Thyroid gland (tissue), 4 donors: ENCODE results near the gene ROBO2. TPM values are rescaled to one million over a fixed set of nuclear protein-coding genes. Genes with fewer than 3 reads are reported as not detected.

Experiments used
- DNase-seq, 2 donors: peaks; one replicate each; pipeline ENCODE4 v3.0.0-alpha.2; 2019
- H3K27ac ChIP-seq, 3 donors: fragments of 200-600 bp; sonication (generic); 1 replicate in 2 of 3; 2 replicates in 1 of 3; pipeline ENCODE4 v1.5.1; 2016 to 2019; ENCODE audit warnings: mild to moderate bottlenecking in 1 of 3, moderate library complexity in 1 of 3
- H3K27me3 ChIP-seq: fragments of 200-600 bp; sonication (generic); one replicate; pipeline ENCODE4 v1.5.1; 2019
- H3K36me3 ChIP-seq, 2 donors: fragments of 200-600 bp; sonication (generic); one replicate each; pipeline ENCODE4 v1.5.1; 2016 to 2019
- H3K4me1 ChIP-seq, 2 donors: fragments of 200-600 bp; sonication (generic); one replicate each; pipeline ENCODE4 v1.5.1; 2017 to 2019
- H3K4me3 ChIP-seq, 3 donors: fragments of 200-600 bp; sonication (generic); replicated peaks in 1 of 3; 1 replicate in 2 of 3; 2 replicates in 1 of 3; pipeline ENCODE4 v1.5.1; 2016; ENCODE audit warnings: mild to moderate bottlenecking in 1 of 3
- H3K9me3 ChIP-seq: fragments of 200-600 bp; sonication (generic); one replicate; pipeline ENCODE4 v1.5.1; 2017
- CTCF ChIP-seq, 6 experiments: fragments of 200-600 bp in 3 of 6; fragments of 450-650 bp in 3 of 6; sonication (generic) in 3 of 6; IDR thresholded peaks; one replicate each; pipeline ENCODE4 v1.5.1; 2016 to 2019; ENCODE audit warnings: antibody characterized with exemption in 6 of 6, mild to moderate bottlenecking in 2 of 6, inconsistent platforms in 1 of 6, moderate library complexity in 1 of 6
- POLR2A ChIP-seq, 2 donors: fragments of 450-650 bp; IDR thresholded peaks; one replicate each; pipeline ENCODE4 v1.6.1; 2017; ENCODE audit warnings: antibody characterized with exemption in 2 of 2, mild to moderate bottlenecking in 2 of 2, moderate library complexity in 1 of 2
- WGBS, 2 donors: methylation state at CpG; one replicate each; pipeline ENCODE4 v1.1.5; 2017; 5-methylcytosine and 5-hydroxymethylcytosine counted together
- intact Hi-C: fragments of 100-400 bp; cut with DNase I; formaldehyde crosslinking; loops from one replicate; pipeline ENCODE4 v1.15.1; 2023
- total RNA-seq, 4 donors: library from RNA; depleted of rRNA; stranded (reverse); fragments of >200 nt; gene quantifications; one replicate each; pipeline ENCODE4 v1.2.3, GENCODE V29; 2016

Gene ROBO2
- total RNA-seq, 4 donors from 2014 or later, result 0.56 to 1.5 TPM; not detected in 2

- peak; percentile 61 to 66 for DNase-seq
- intact Hi-C loops, result no loop called here
- Histone ChIP-seq H3K9me3 (no peaks in the 10 kb centered on the region), H3K4me1 (peaks cover 12 to 15% of the 10 kb centered on the region in 2 donors), H3K27ac (no peak overlapping the region), H3K4me3 (no peak overlapping the region), H3K36me3 (no peaks in the 10 kb centered on the region), H3K27me3 (peaks cover 21% of the 10 kb centered on the region)
- TF ChIP-seq POLR2A (IDR thresholded peaks at IDR 0.05) (no peak), CTCF (IDR thresholded peaks at IDR 0.05) (peak in 4 of 6 experiments; percentile 65 to 79 (median 70))
- 2% methylated on average over 21 of the region's 21 CpGs for WGBS, 2 donors
These were observed 1.4 kb upstream of the ROBO2 start for GRCh38 chr3:77038468-77038929.

GRCh38 chr3:77038930-77039605, 831 bp upstream of the ROBO2 start:
- TF ChIP-seq CTCF (IDR thresholded peaks at IDR 0.05) (no peak), POLR2A (IDR thresholded peaks at IDR 0.05) (no peak)
- Histone ChIP-seq H3K27ac (no peak overlapping the region), H3K4me1 (peaks cover 12 to 15% of the 10 kb centered on the region in 2 donors), H3K4me3 (peak overlapping the region in 1 of 3 donors; percentile 13), H3K27me3 (peaks cover 21% of the 10 kb centered on the region), H3K9me3 (no peaks in the 10 kb centered on the region), H3K36me3 (no peaks in the 10 kb centered on the region)
- peak; percentile 4 to 6 for DNase-seq
- 3 to 7% methylated on average over 24 to 33 of the region's 33 CpGs for WGBS, 2 donors
- intact Hi-C loops, result no loop called here

- no peaks in the 10 kb centered on the region for H3K36me3 ChIP-seq
- peak; percentile 2 to 3 for DNase-seq
- peaks cover 21% of the 10 kb centered on the region for H3K27me3 ChIP-seq
- H3K9me3 ChIP-seq, result no peaks in the 10 kb centered on the region
- no peak overlapping the region for H3K27ac ChIP-seq
- TF ChIP-seq POLR2A (IDR thresholded peaks at IDR 0.05) (no peak), CTCF (IDR thresholded peaks at IDR 0.05) (no peak)
- intact Hi-C loops, result loop anchor here (5.0 kb wide), 1 partner anchor 217 kb away; no protein-coding TSS in a partner anchor
- no peak overlapping the region for H3K4me3 ChIP-seq
- 11 to 14% methylated on average over 11 of the region's 11 CpGs for WGBS, 2 donors
- peaks cover 12 to 15% of the 10 kb centered on the region in 2 donors for H3K4me1 ChIP-seq
These were observed 317 bp downstream of the ROBO2 start for GRCh38 chr3:77040216-77040615.

GRCh38 chr3:77040926-77041722, 1.2 kb downstream of the ROBO2 start:
- Histone ChIP-seq H3K4me1 (peaks cover 12 to 15% of the 10 kb centered on the region in 2 donors), H3K27me3 (peaks cover 21% of the 10 kb centered on the region), H3K4me3 (no peak overlapping the region), H3K9me3 (no peaks in the 10 kb centered on the region), H3K27ac (no peak overlapping the region), H3K36me3 (no peaks in the 10 kb centered on the region)
- 65 to 68% methylated on average over 9 of the region's 9 CpGs for WGBS, 2 donors
- intact Hi-C loops, result loop anchor here (5.0 kb wide), 1 partner anchor 216 kb away; no protein-coding TSS in a partner anchor
- no peak for DNase-seq
- no peak for TF ChIP-seq POLR2A (IDR thresholded peaks at IDR 0.05)
- TF ChIP-seq CTCF (IDR thresholded peaks at IDR 0.05), result no peak
